Adrenal gland (tissue), 12 donors: ENCODE results near the gene STMN3. TPM values are rescaled to one million over a fixed set of nuclear protein-coding genes. Genes with fewer than 3 reads are reported as not detected.
A peak's percentile ranks its signal among the peaks of the same experiment; 100 is the strongest.
"Not testable (repeated sequence)": the region's sequence is repeated elsewhere in the genome, so short reads cannot be mapped to it uniquely, and the experiment has no call there.

Experiments
- DNase-seq, 7 donors: peaks; one replicate each; pipeline ENCODE4 v3.0.0-alpha.2; 2019 to 2020
- H3K27ac ChIP-seq, 5 donors: fragments of 200-600 bp; sonication (generic) in 4 of 5; 1 replicate in 3 of 5; 2 replicates in 2 of 5; pipeline versions ENCODE4 v1.5.1 to v1.8.0; 2016 to 2020; ENCODE audit warnings: mild to moderate bottlenecking in 1 of 5
- H3K27me3 ChIP-seq: fragments of 200-600 bp; 2 replicates; pipeline ENCODE4 v1.8.0; 2021
- H3K36me3 ChIP-seq, 2 donors: fragments of 200-600 bp; replicated peaks in 1 of 2; 1 replicate in 1 of 2; 2 replicates in 1 of 2; pipeline versions ENCODE4 v1.5.1 to v1.8.0; 2018 to 2022
- H3K4me1 ChIP-seq, 2 donors: fragments of 200-600 bp; replicated peaks in 1 of 2; 1 replicate in 1 of 2; 2 replicates in 1 of 2; pipeline versions ENCODE4 v1.5.1 to v1.8.0; 2018 to 2021
- H3K4me3 ChIP-seq, 4 donors: fragments of 200-600 bp; sonication (generic) in 3 of 4; one replicate each; pipeline ENCODE4 v1.5.1; 2016 to 2018
- H3K9me3 ChIP-seq, 3 donors: fragments of 200-600 bp; sonication (generic) in 1 of 3; replicated peaks in 1 of 3; 1 replicate in 2 of 3; 2 replicates in 1 of 3; pipeline versions ENCODE4 v1.5.1 to v1.8.0; 2016 to 2021
- CTCF ChIP-seq, 6 experiments: fragments of 450-650 bp in 4 of 6; fragments of 200-600 bp in 2 of 6; sonication (generic) in 1 of 6; IDR thresholded peaks; 1 replicate in 5 of 6; 2 replicates in 1 of 6; pipeline versions ENCODE4 v1.5.1 to v1.8.0; 2016 to 2021; ENCODE audit warnings: antibody characterized with exemption in 6 of 6, mild to moderate bottlenecking in 2 of 6, moderate library complexity in 1 of 6
- POLR2A ChIP-seq, 2 donors: fragments of 450-650 bp; IDR thresholded peaks; one replicate each; pipeline ENCODE4 v1.6.1; 2017; ENCODE audit warnings: antibody characterized with exemption in 2 of 2, mild to moderate bottlenecking in 2 of 2, moderate library complexity in 1 of 2
- WGBS, 4 donors: extraction: QIAGEN DNeasy Blood & Tissue Kit in 2 of 4; methylation state at CpG; one replicate each; pipeline versions ENCODE4 v1.1.5 to v1.1.7; 2013 to 2017; 5-methylcytosine and 5-hydroxymethylcytosine counted together
- intact Hi-C, 2 donors: fragments of 100-400 bp; cut with DNase I; formaldehyde crosslinking; loops; one replicate each; pipeline versions ENCODE4 v1.14.1 to v1.15.0; 2022 to 2023
- polyA plus RNA-seq, 3 donors: library from polyadenylated mRNA; stranded (reverse); fragments of 200-250 nt in 2 of 3; fragments of 350-450 nt in 1 of 3; fragmentation: Illumina TruSeq in 1 of 3; extraction: RNeasy Lipid Tissue Mini Kit (QIAGEN cat#74804) in 1 of 3; gene quantifications; one replicate each; pipeline ENCODE4 v1.2.3, GENCODE V29; 2013 to 2014
- total RNA-seq, 9 donors: library from RNA; depleted of rRNA in 4 of 9; stranded (reverse); fragments of >200 nt in 4 of 9; fragments of 120-200 nt in 1 of 9; fragmentation: NEBNext Ultra II Directional in 1 of 9; extraction: Animal tissue kit (Norgen Biotek cat#: 25700) in 1 of 9; gene quantifications; one replicate each; pipeline versions ENCODE4 v1.1.0 to v1.2.4, GENCODE V29; 2013 to 2023
- donor health status: healthy with polysubstance abuse.
- donor health status: Bipolar disorder and iron deficiency.
- donor health status: DM: yes; HTN: yes; CAD: no.
- donor health status: DM: no; HTN: no; CAD: no.
- donor health status: DM: no; HTN: no; CAD: no.
- donor health status: DM: yes; HTN: yes; CAD: no.

STMN3 gene
- total and polyA plus RNA-seq, 12 donors: 29.2 to 109 (median 54.5) TPM

- H3K27ac ChIP-seq: peak overlapping the region in 3 of 5 donors; percentile 52 to 84 (median 77)
- 42 to 52% (median 46%) methylated on average over 13 to 15 of the region's 15 CpGs for WGBS, 4 donors
- peak overlapping the region in 1 of 4 donors; percentile 89 for H3K4me3 ChIP-seq
- TF ChIP-seq CTCF (IDR thresholded peaks at IDR 0.05) (no peak), POLR2A (IDR thresholded peaks at IDR 0.05) (no peak)
- intact Hi-C loops: no loop called here
- no peak for DNase-seq
- peaks cover 27 to 36% of the 10 kb centered on the region in 2 donors for H3K4me1 ChIP-seq
- H3K27me3 ChIP-seq: no peaks in the 10 kb centered on the region
- H3K36me3 ChIP-seq: no peaks in the 10 kb centered on the region
- H3K9me3 ChIP-seq: no peaks in the 10 kb centered on the region
Observed at GRCh38 chr20:63653974-63654668, 897 bp upstream of the STMN3 start.

GRCh38 chr20:63652192-63652980, 838 bp downstream of the STMN3 start:
- peak overlapping the region in 2 of 4 donors; percentile 29 to 89 for H3K4me3 ChIP-seq
- H3K9me3 ChIP-seq: no peaks in the 10 kb centered on the region
- no peaks in the 10 kb centered on the region for H3K36me3 ChIP-seq
- TF ChIP-seq CTCF (IDR thresholded peaks at IDR 0.05) (no peak), POLR2A (IDR thresholded peaks at IDR 0.05) (no peak)
- H3K27ac ChIP-seq: peak overlapping the region in 3 of 5 donors; percentile 32 to 77 (median 76)
- H3K4me1 ChIP-seq: peaks cover 17 to 28% of the 10 kb centered on the region in 2 donors
- intact Hi-C loops: no loop called here
- 0 to 2% (median 1%) methylated on average over 21 to 89 of the region's 91 CpGs for WGBS, 4 donors
- no peaks in the 10 kb centered on the region for H3K27me3 ChIP-seq
- peak in 4 of 7 donors; percentile 38 to 53 (median 46) for DNase-seq

GRCh38 chr20:63651942-63652191, 1.4 kb downstream of the STMN3 start:
- DNase-seq: peak in 2 of 7 donors; percentile 39 to 53
- H3K4me1 ChIP-seq: peaks cover 15 to 24% of the 10 kb centered on the region in 2 donors
- no peaks in the 10 kb centered on the region for H3K27me3 ChIP-seq
- intact Hi-C loops: no loop called here
- H3K9me3 ChIP-seq: no peaks in the 10 kb centered on the region
- WGBS, 4 donors: 4 to 17% (median 11%) methylated on average over 4 to 11 of the region's 11 CpGs
- H3K4me3 ChIP-seq: peak overlapping the region in 1 of 4 donors; percentile 89
- peak overlapping the region in 2 of 5 donors; percentile 62 to 76 for H3K27ac ChIP-seq
- no peaks in the 10 kb centered on the region for H3K36me3 ChIP-seq
- TF ChIP-seq CTCF (IDR thresholded peaks at IDR 0.05) (no peak), POLR2A (IDR thresholded peaks at IDR 0.05) (no peak)

GRCh38 chr20:63650486-63650885, 2.7 kb downstream of the STMN3 start:
- DNase-seq, intact Hi-C loops, H3K27me3 ChIP-seq, H3K36me3 ChIP-seq, H3K9me3 ChIP-seq, H3K4me3 ChIP-seq, H3K27ac ChIP-seq: not testable (repeated sequence)
- WGBS, 4 donors: 70 to 77% methylated on average over 24 to 25 of the region's 25 CpGs; no CpG with 5 or more reads in 2 of the 4 donors
- peaks cover 15 to 24% of the 10 kb centered on the region in 2 donors for H3K4me1 ChIP-seq
